ENCODE results near the gene DHODH. TPM values are rescaled to one million over a fixed set of nuclear protein-coding genes. Genes with fewer than 3 reads are reported as not detected.
"Not testable (repeated sequence)": the region's sequence is repeated elsewhere in the genome, so short reads cannot be mapped to it uniquely, and the experiment has no call there.

The DHODH gene
- total RNA-seq, 1 donor from 2014 or later: 6.2 TPM

GRCh38 chr16:72049110-72049509 is 40.6 kb downstream of the DHODH start:
- Mint-ChIP-seq H3K36me3 (ENCODE audit: unreplicated experiment) (no peaks in the 10 kb centered on the region), H3K9me3 (ENCODE audit: unreplicated experiment) (peaks cover 9% of the 10 kb centered on the region), H3K27me3 (ENCODE audit: unreplicated experiment) (peaks cover 4% of the 10 kb centered on the region), H3K27ac (ENCODE audit: unreplicated experiment) (no peak overlapping the region), H3K4me3 (ENCODE audit: unreplicated experiment) (no peak overlapping the region), H3K4me1 (ENCODE audit: unreplicated experiment) (no peaks in the 10 kb centered on the region)
- no peak for DNase-seq (ENCODE audit: extremely low spot score, unreplicated experiment)
- no peak for TF ChIP-seq CTCF (IDR thresholded peaks at IDR 0.05)

DNA sequence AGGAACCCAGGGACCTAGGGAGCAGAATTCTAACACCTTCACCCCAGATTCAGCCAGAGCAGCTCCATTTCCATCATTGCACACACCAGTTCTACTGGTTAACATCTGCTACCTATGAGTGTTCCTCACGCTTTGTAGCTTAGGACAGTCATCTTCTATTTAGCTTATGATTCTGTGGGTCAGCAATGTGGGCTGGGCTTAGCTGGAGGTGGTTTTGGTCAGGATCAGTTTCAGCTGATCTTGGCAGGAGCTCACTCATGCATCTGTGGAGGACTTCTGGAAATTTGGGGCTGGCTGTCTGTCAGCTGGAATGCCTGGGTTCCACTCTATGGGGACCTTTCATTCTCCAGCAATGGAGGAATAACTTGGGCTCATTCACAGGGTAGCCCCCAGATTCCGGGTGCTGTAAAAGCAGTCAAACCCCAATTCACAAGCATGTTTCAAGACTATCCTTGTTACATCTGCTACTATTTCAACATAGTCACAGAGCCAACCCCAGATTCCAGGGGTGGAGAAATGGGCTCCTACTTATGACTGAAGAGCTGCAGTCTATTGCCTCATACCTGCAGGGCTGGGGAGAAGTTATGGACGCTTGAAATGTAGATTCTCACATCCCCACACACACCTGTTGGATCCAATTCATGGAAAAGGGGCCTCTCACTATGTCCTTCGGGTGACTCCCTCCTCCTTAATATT is 42.4 kb downstream of the DHODH start:
- Mint-ChIP-seq H3K36me3 (ENCODE audit: unreplicated experiment) (no peaks in the 10 kb centered on the region), H3K9me3 (ENCODE audit: unreplicated experiment) (peaks cover 9% of the 10 kb centered on the region), H3K27ac (ENCODE audit: unreplicated experiment) (no peak overlapping the region), H3K27me3 (ENCODE audit: unreplicated experiment) (peaks cover 4% of the 10 kb centered on the region), H3K4me1 (ENCODE audit: unreplicated experiment) (no peaks in the 10 kb centered on the region), H3K4me3 (ENCODE audit: unreplicated experiment) (no peak overlapping the region)
- DNase-seq (ENCODE audit: extremely low spot score, unreplicated experiment): no peak
- TF ChIP-seq CTCF (IDR thresholded peaks at IDR 0.05): no peak

DNA sequence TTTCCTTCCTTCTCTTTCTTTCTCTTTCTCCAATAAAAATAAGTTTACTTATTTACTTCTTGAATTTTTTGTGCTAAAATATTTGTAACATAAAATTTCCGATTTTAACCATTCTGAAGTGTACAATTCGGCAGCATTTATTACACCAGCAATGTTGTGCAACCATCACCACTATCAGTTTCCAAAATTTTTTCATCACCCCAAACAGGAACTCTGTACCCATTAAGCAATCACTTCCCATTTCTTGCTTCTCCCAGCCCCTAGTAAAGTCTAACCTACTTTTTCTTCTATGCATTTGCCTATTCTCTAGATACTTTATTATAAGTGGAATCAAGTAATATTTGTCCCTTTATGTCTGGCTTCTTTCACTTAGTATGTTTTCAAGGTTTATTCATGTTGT is 43.3 kb downstream of the DHODH start:
- H3K9me3 Mint-ChIP-seq (ENCODE audit: unreplicated experiment): peaks cover 9% of the 10 kb centered on the region
- no peaks in the 10 kb centered on the region for H3K4me1 Mint-ChIP-seq (ENCODE audit: unreplicated experiment)
- no peak for TF ChIP-seq CTCF (IDR thresholded peaks at IDR 0.05)
- H3K27me3 Mint-ChIP-seq (ENCODE audit: unreplicated experiment): peaks cover 4% of the 10 kb centered on the region
- no peak overlapping the region for H3K27ac Mint-ChIP-seq (ENCODE audit: unreplicated experiment)
- DNase-seq (ENCODE audit: extremely low spot score, unreplicated experiment): no peak
- no peaks in the 10 kb centered on the region for H3K36me3 Mint-ChIP-seq (ENCODE audit: unreplicated experiment)
- H3K4me3 Mint-ChIP-seq (ENCODE audit: unreplicated experiment): no peak overlapping the region

DNA sequence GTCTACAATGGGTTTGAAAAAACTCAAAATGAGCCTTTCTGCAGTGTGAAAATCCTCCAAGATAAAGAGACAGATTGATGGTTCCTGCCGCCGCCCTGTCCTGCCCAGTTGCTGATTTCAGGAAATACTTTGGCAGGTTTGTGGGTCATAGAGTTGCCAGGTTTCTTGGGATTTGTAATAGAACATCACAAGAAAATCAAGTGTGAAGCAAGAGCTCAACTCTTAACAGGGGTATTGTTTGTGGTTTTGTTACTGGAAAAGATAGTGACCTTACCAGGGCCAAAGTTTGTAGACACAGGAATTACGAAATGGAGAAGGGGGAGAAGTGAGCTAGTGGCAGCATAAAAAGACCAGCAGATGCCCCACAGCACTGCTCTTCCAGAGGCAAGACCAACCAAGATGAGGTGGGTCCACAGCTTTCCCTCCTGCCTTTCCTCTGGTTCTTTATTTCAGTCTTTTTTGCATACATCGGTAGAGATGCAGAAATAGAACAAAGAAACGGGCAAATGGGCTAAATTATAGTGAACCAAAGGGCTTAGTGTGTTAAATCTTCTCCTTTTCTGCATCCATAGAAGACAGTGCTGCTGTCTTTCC is 45.8 kb downstream of the DHODH start, which contains the start of gene HP:
TSS of gene HP (plus strand) at position 252 of the 594 bp plus-strand sequence. CDS start at position 400, 148 bp downstream.
- not testable (repeated sequence) for H3K27me3 Mint-ChIP-seq (ENCODE audit: unreplicated experiment); H3K9me3 Mint-ChIP-seq (ENCODE audit: unreplicated experiment); H3K36me3 Mint-ChIP-seq (ENCODE audit: unreplicated experiment)

GRCh38 chr16:72055911-72056310 is 47.4 kb downstream of the DHODH start:
- Mint-ChIP-seq H3K27me3 (ENCODE audit: unreplicated experiment) (peaks cover 8% of the 10 kb centered on the region), H3K9me3 (ENCODE audit: unreplicated experiment) (no peaks in the 10 kb centered on the region), H3K4me1 (ENCODE audit: unreplicated experiment) (no peaks in the 10 kb centered on the region), H3K36me3 (ENCODE audit: unreplicated experiment) (no peaks in the 10 kb centered on the region), H3K27ac (ENCODE audit: unreplicated experiment) (no peak overlapping the region), H3K4me3 (ENCODE audit: unreplicated experiment) (no peak overlapping the region)
- no peak for DNase-seq (ENCODE audit: extremely low spot score, unreplicated experiment)
- no peak for TF ChIP-seq CTCF (IDR thresholded peaks at IDR 0.05)

More for the DNA sequence above, 45.8 kb downstream of the DHODH start, which contains the start of gene HP:
- H3K4me1 Mint-ChIP-seq (ENCODE audit: unreplicated experiment); H3K27ac Mint-ChIP-seq (ENCODE audit: unreplicated experiment); DNase-seq (ENCODE audit: extremely low spot score, unreplicated experiment); H3K4me3 Mint-ChIP-seq (ENCODE audit: unreplicated experiment): not testable (repeated sequence)

- H3K27me3 Mint-ChIP-seq (ENCODE audit: unreplicated experiment); H3K4me3 Mint-ChIP-seq (ENCODE audit: unreplicated experiment); H3K36me3 Mint-ChIP-seq (ENCODE audit: unreplicated experiment); H3K9me3 Mint-ChIP-seq (ENCODE audit: unreplicated experiment); H3K27ac Mint-ChIP-seq (ENCODE audit: unreplicated experiment); DNase-seq (ENCODE audit: extremely low spot score, unreplicated experiment); H3K4me1 Mint-ChIP-seq (ENCODE audit: unreplicated experiment): not testable (repeated sequence)
Observed at GRCh38 chr16:72057313-72057712, 48.8 kb downstream of the DHODH start.

- not testable (repeated sequence) for H3K4me3 Mint-ChIP-seq (ENCODE audit: unreplicated experiment); H3K36me3 Mint-ChIP-seq (ENCODE audit: unreplicated experiment); H3K9me3 Mint-ChIP-seq (ENCODE audit: unreplicated experiment); H3K4me1 Mint-ChIP-seq (ENCODE audit: unreplicated experiment); H3K27ac Mint-ChIP-seq (ENCODE audit: unreplicated experiment); DNase-seq (ENCODE audit: extremely low spot score, unreplicated experiment); H3K27me3 Mint-ChIP-seq (ENCODE audit: unreplicated experiment)
Observed at GRCh38 chr16:72059060-72059459, 50.5 kb downstream of the DHODH start.
